Mesenchymal stem cell (in vitro differentiated cells and primary cell): ENCODE data around the gene ABCG1.

Experiments
- DNase-seq: peaks from one replicate; pipeline ENCODE4 v3.0.0-alpha.2; 2013
- H2AFZ ChIP-seq: one replicate; pipeline ENCODE4 v1.6.1; 2013; ENCODE audit warnings: low read depth, mild to moderate bottlenecking, control low read depth, inconsistent platforms, low read length, moderate library complexity
- H2AK5ac ChIP-seq: 2 replicates; pipeline ENCODE4 v1.6.1; 2013; ENCODE audit warnings: low read length, moderate library complexity, mild to moderate bottlenecking, inconsistent platforms; ENCODE audit not compliant: severe bottlenecking
- H2BK120ac ChIP-seq: one replicate; pipeline ENCODE4 v1.6.1; 2013; ENCODE audit warnings: low read depth, mild to moderate bottlenecking, inconsistent platforms, low read length, moderate library complexity
- H2BK12ac ChIP-seq, 2 experiments: one replicate each; pipeline ENCODE4 v1.6.1; 2013; ENCODE audit warnings: inconsistent platforms in 2 of 2, low read length in 2 of 2, mild to moderate bottlenecking in 2 of 2, moderate library complexity in 2 of 2, control low read depth in 1 of 2
- H2BK15ac ChIP-seq: one replicate; pipeline ENCODE4 v1.6.1; 2013; ENCODE audit warnings: mild to moderate bottlenecking, low read depth, inconsistent platforms; ENCODE audit not compliant: poor library complexity, severe bottlenecking
- H2BK5ac ChIP-seq: 2 replicates; pipeline ENCODE4 v1.6.1; 2013; ENCODE audit warnings: low read depth, mild to moderate bottlenecking, low read length, control low read depth, inconsistent platforms; ENCODE audit not compliant: poor library complexity, severe bottlenecking
- H3K14ac ChIP-seq, 2 experiments: one replicate each; pipeline ENCODE4 v1.6.1; 2013; ENCODE audit warnings: inconsistent platforms in 2 of 2, low read length in 2 of 2, control low read depth in 1 of 2, mild to moderate bottlenecking in 1 of 2, moderate library complexity in 1 of 2
- H3K18ac ChIP-seq, 2 experiments: one replicate each; pipeline ENCODE4 v1.6.1; 2013; ENCODE audit warnings: inconsistent platforms in 2 of 2, low read length in 2 of 2, control low read depth in 1 of 2, low read depth in 1 of 2, mild to moderate bottlenecking in 1 of 2
- H3K23ac ChIP-seq, 2 experiments: one replicate each; pipeline ENCODE4 v1.6.1; 2013; ENCODE audit warnings: inconsistent platforms in 2 of 2, low read length in 2 of 2, mild to moderate bottlenecking in 2 of 2, moderate library complexity in 2 of 2, control low read depth in 1 of 2
- H3K27ac ChIP-seq: 2 replicates; pipeline ENCODE4 v1.5.1; 2013; ENCODE audit warnings: mild to moderate bottlenecking, moderate library complexity, low read length, control low read depth, inconsistent platforms; ENCODE audit not compliant: poor library complexity, severe bottlenecking
- H3K27me3 ChIP-seq, 2 experiments: 2 replicates each; pipeline versions ENCODE4 v1.6.1 to v1.7.0; 2013; ENCODE audit warnings: low read length in 2 of 2, mild to moderate bottlenecking in 2 of 2, moderate library complexity in 2 of 2, control low read depth in 1 of 2, inconsistent platforms in 1 of 2; ENCODE audit not compliant: control insufficient read depth in 1 of 2, insufficient read depth in 1 of 2
- H3K36me3 ChIP-seq, 2 experiments: 2 replicates each; pipeline versions ENCODE4 v1.6.1 to v1.7.0; 2013; ENCODE audit warnings: low read length in 2 of 2, control low read depth in 1 of 2, inconsistent platforms in 1 of 2, low read depth in 1 of 2, mild to moderate bottlenecking in 1 of 2; ENCODE audit not compliant: insufficient read depth in 2 of 2, control insufficient read depth in 1 of 2
- H3K4ac ChIP-seq, 2 experiments: one replicate each; pipeline ENCODE4 v1.6.1; 2013; ENCODE audit warnings: inconsistent platforms in 2 of 2, low read length in 2 of 2, mild to moderate bottlenecking in 2 of 2, moderate library complexity in 2 of 2, control low read depth in 1 of 2, low read depth in 1 of 2
- H3K4me1 ChIP-seq: 2 replicates; pipeline ENCODE4 v1.6.1; 2013; ENCODE audit warnings: low read depth, low read length, control low read depth; ENCODE audit not compliant: control insufficient read depth, insufficient read depth
- H3K4me2 ChIP-seq: 2 replicates; pipeline ENCODE4 v1.6.1; 2013; ENCODE audit warnings: low read length, mild to moderate bottlenecking, inconsistent platforms; ENCODE audit not compliant: poor library complexity, severe bottlenecking
- H3K4me3 ChIP-seq, 2 experiments: 2 replicates each; pipeline versions ENCODE4 v1.5.1 to v1.7.0; 2013; ENCODE audit warnings: low read length in 2 of 2, mild to moderate bottlenecking in 2 of 2, control low read depth in 1 of 2, low read depth in 1 of 2; ENCODE audit not compliant: insufficient read depth in 1 of 2
- H3K79me1 ChIP-seq: replicated peaks from 2 replicates; pipeline ENCODE4 v1.6.1; 2013; ENCODE audit warnings: mild to moderate bottlenecking, control low read depth, low read length, inconsistent platforms; ENCODE audit not compliant: poor library complexity, severe bottlenecking
- H3K9ac ChIP-seq: 2 replicates; pipeline ENCODE4 v1.7.0; 2013; ENCODE audit warnings: mild to moderate bottlenecking, low read length, moderate library complexity
- H3K9me3 ChIP-seq: 2 replicates; pipeline ENCODE4 v1.7.0; 2013; ENCODE audit warnings: mild to moderate bottlenecking, low read length; ENCODE audit not compliant: control insufficient read depth
- H4K8ac ChIP-seq: one replicate; pipeline ENCODE4 v1.6.1; 2013; ENCODE audit warnings: inconsistent platforms, mild to moderate bottlenecking, low read length, moderate library complexity
- H4K91ac ChIP-seq: one replicate; pipeline ENCODE4 v1.6.1; 2013; ENCODE audit warnings: mild to moderate bottlenecking, low read length, inconsistent platforms
- WGBS: methylation state at CpG from one replicate; pipeline ENCODE4 v1.1.7; 2013; ENCODE audit warnings: mixed read lengths; 5-methylcytosine and 5-hydroxymethylcytosine counted together

The ABCG1 gene

DNA sequence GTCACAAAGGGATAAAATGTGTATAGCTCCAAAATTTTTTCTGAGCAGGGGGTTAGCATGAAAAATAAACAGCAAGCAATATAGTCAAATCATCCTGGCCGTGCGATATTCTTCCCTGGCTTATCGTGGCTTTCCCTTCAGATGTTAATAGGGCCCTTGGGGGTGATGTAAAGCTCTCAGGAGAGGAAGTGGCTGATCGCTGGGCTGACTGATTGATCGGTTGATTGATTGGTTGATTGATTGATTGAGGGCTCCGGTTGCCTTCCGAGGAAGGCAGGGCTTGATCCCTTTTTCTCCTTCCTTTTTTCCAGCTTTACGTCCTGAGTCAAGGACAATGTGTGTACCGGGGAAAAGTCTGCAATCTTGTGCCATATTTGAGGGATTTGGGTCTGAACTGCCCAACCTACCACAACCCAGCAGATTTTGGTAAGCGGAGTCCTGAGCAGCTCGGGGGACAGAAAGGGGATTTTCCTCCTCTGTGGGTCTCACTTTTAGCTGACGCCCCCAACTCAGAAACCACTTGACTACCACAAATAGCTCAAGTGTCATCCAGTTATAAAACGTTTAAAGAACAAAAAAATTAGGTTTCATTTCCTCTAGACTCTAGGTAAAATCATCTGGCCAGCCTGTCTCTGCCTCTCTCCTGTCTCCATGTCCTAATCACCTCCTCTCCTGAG is 66.8 kb downstream of the ABCG1 start:
- no peak for DNase-seq
- H3K23ac ChIP-seq, result no peak overlapping the region
- no peak overlapping the region for H3K9ac ChIP-seq
- H3K18ac ChIP-seq, result no peak overlapping the region
- no peaks in the 10 kb centered on the region for H3K9me3 ChIP-seq
- peaks cover 0 to 6% of the 10 kb centered on the region in 2 experiments for H3K36me3 ChIP-seq
- no peak overlapping the region for H3K4me3 ChIP-seq
- H4K8ac ChIP-seq, result no peak overlapping the region
- H3K27ac ChIP-seq, result no peak overlapping the region
- no peak overlapping the region for H3K14ac ChIP-seq
- no peak overlapping the region for H4K91ac ChIP-seq
- H2BK15ac ChIP-seq, result no peak overlapping the region
- H2AK5ac ChIP-seq, result no peak overlapping the region
- no peak overlapping the region for H3K4me2 ChIP-seq
- 83% methylated on average over 11 of the region's 13 CpGs for WGBS
- no peak overlapping the region for H2AFZ ChIP-seq
- H3K79me1 ChIP-seq, result no peaks in the 10 kb centered on the region
- H2BK12ac ChIP-seq, result no peak overlapping the region
- no peak overlapping the region for H2BK120ac ChIP-seq
- H3K4ac ChIP-seq, result no peak overlapping the region
- peaks cover 5% of the 10 kb centered on the region for H3K4me1 ChIP-seq
- no peak overlapping the region for H2BK5ac ChIP-seq
- peaks cover 8 to 46% of the 10 kb centered on the region in 2 experiments for H3K27me3 ChIP-seq

DNA sequence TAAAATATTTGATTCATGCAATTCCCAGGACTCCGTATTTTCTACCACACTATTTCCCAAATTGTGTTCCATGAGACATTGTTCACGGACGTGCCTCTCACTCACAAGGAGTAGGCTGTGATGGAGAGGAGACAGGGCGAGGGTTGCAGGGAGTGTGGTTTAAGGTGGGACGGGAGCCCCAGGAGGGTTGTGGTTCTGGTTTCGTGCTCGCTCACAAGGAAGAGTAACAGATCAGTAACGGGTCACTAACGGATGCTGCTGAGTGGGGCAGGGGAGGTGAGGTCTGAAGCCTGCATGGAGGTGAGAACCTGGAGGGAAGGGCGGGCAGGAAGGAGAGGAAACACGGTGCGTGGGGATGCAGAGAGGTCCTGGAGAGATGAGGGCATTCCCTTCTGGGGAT is 67.5 kb downstream of the ABCG1 start:
- Histone ChIP-seq H3K9ac (no peak overlapping the region), H2BK15ac (no peak overlapping the region), H2AK5ac (no peak overlapping the region), H3K14ac (no peak overlapping the region), H3K9me3 (no peaks in the 10 kb centered on the region), H3K4me3 (no peak overlapping the region), H2BK5ac (no peak overlapping the region), H3K23ac (no peak overlapping the region), H3K4me2 (no peak overlapping the region), H3K27ac (no peak overlapping the region), H3K79me1 (no peaks in the 10 kb centered on the region), H4K91ac (no peak overlapping the region), H3K18ac (no peak overlapping the region), H3K36me3 (peaks cover 0 to 6% of the 10 kb centered on the region in 2 experiments), H3K4ac (no peak overlapping the region), H3K4me1 (peaks cover 5% of the 10 kb centered on the region), H2BK12ac (no peak overlapping the region), H4K8ac (no peak overlapping the region), H3K27me3 (peaks cover 10 to 40% of the 10 kb centered on the region in 2 experiments), H2BK120ac (no peak overlapping the region), H2AFZ (no peak overlapping the region)
- no peak for DNase-seq
- 78% methylated on average over 12 of the region's 12 CpGs for WGBS

DNA sequence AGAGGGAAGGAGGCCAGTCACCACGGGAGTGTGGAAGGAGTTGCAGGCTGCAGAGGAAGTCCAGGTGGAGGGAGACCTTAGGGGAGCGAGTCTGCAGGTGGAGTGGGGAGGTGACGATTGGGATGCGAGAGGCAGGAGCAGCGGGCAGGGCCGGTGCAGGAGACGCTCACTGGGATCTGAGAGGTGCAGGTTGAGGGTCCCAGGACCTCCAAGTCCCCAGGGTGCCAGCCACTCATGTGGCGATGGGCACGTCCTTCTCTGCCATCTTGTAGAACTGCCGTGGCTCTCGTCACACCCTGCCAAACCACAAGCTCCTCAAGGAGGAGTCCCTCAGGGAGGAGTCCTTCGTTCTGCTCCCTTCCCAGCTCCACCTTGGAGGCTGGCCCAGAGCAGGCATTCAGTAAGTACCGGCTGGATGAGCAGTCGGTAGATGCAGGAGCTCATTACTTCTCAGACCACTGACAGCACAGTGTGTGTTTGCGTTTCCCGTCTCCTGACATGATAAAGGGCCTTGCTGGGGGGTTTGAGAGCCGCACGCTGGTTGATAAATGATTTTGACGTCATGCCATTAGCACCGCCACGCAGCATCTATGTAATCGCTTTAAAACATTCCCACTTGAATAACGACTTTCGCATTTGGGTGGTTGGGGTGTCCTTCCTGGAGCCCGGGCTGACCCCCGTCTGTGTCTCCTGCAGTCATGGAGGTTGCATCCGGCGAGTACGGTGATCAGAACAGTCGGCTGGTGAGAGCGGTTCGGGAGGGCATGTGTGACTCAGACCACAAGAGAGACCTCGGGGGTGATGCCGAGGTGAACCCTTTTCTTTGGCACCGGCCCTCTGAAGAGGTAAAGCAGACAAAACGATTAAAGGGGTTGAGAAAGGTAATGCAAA is 68.5 kb downstream of the ABCG1 start:
- no peak overlapping the region for H3K4me3 ChIP-seq
- H2BK12ac ChIP-seq, result no peak overlapping the region
- H3K27me3 ChIP-seq, result peaks cover 10 to 33% of the 10 kb centered on the region in 2 experiments
- no peak overlapping the region for H4K91ac ChIP-seq
- H3K36me3 ChIP-seq, result peaks cover 0 to 3% of the 10 kb centered on the region in 2 experiments
- H3K18ac ChIP-seq, result no peak overlapping the region
- no peak for DNase-seq
- no peak overlapping the region for H2AK5ac ChIP-seq
- H4K8ac ChIP-seq, result no peak overlapping the region
- peaks cover 6% of the 10 kb centered on the region for H3K4me1 ChIP-seq
- no peak overlapping the region for H3K4me2 ChIP-seq
- no peak overlapping the region for H2BK120ac ChIP-seq
- no peak overlapping the region for H3K27ac ChIP-seq
- H2BK15ac ChIP-seq, result no peak overlapping the region
- no peaks in the 10 kb centered on the region for H3K9me3 ChIP-seq
- 87% methylated on average over 36 of the region's 36 CpGs for WGBS
- no peaks in the 10 kb centered on the region for H3K79me1 ChIP-seq
- H3K14ac ChIP-seq, result no peak overlapping the region
- no peak overlapping the region for H2AFZ ChIP-seq
- no peak overlapping the region for H3K23ac ChIP-seq
- no peak overlapping the region for H3K9ac ChIP-seq
- no peak overlapping the region for H3K4ac ChIP-seq
- H2BK5ac ChIP-seq, result no peak overlapping the region

DNA sequence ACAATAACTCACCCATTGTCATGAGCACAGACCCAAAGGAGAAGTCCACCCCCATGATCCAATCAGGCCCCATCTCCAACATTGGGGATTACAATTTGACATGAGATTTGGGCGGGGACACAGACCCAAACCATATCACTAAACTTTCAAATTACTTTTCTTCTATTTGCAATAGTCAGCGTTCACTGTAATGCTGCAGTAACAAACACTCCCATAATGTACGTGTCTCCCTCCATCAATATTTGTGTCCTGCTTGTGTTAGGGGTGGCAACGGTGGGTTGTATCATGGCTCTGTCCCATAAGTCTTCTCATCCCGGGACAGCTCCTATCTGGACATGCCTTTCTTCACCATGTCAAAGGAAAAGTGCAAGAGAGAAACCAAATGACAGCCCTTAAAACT is 70.0 kb downstream of the ABCG1 start:
- Histone ChIP-seq H3K4me3 (no peak overlapping the region), H3K9ac (no peak overlapping the region), H4K8ac (no peak overlapping the region), H3K27me3 (peaks cover 10 to 27% of the 10 kb centered on the region in 2 experiments), H2BK120ac (no peak overlapping the region), H3K23ac (no peak overlapping the region), H4K91ac (no peak overlapping the region), H3K27ac (no peak overlapping the region), H3K79me1 (no peaks in the 10 kb centered on the region), H3K9me3 (no peaks in the 10 kb centered on the region), H3K14ac (no peak overlapping the region), H2AK5ac (no peak overlapping the region), H3K36me3 (peaks cover 0 to 3% of the 10 kb centered on the region in 2 experiments), H3K4ac (no peak overlapping the region), H2BK15ac (no peak overlapping the region), H2BK5ac (no peak overlapping the region), H3K4me2 (no peak overlapping the region), H2BK12ac (no peak overlapping the region), H2AFZ (no peak overlapping the region), H3K4me1 (peaks cover 8% of the 10 kb centered on the region), H3K18ac (no peak overlapping the region)
- DNase-seq, result no peak
- WGBS, result 84% methylated on average over 5 of the region's 5 CpGs
